OCI-LY7 (cell line): ENCODE results near the gene LEF1. TPM values are rescaled to one million over a fixed set of nuclear protein-coding genes. Genes with fewer than 3 reads are reported as not detected.

ENCODE experiments used
- BruUV-seq: library from RNA; stranded (reverse); fragments of 400-500 nt; replicated peaks from 2 replicates; lab custom pipeline; 2021; lab: Mats Ljungman, UMichigan
- CTCF ChIA-PET: fragments of 300-600 bp; sonication (Branson Sonifier 250); formaldehyde crosslinking; loops from one replicate; lab custom pipeline; 2022; ENCODE audit warnings: antibody characterized with exemption; ENCODE audit not compliant: unreplicated experiment; lab: Charles Lee
- POLR2A ChIA-PET: fragments of 300-600 bp; sonication (Branson Sonifier 250); formaldehyde crosslinking; loops from one replicate; lab custom pipeline; 2022; ENCODE audit warnings: antibody characterized with exemption; lab: Charles Lee
- DNase-seq: peaks from one replicate; pipeline ENCODE4 v3.0.0-alpha.2; 2015; ENCODE audit warnings: low spot score
- H2AFZ ChIP-seq: fragments of 200-600 bp; sonication (generic), shearing (Covaris generic); 2 replicates; pipeline ENCODE4 v1.6.1; 2014; ENCODE audit warnings: mild to moderate bottlenecking, antibody characterized with exemption, low read length, moderate library complexity
- H3K27ac ChIP-seq: fragments of 200-600 bp; sonication (generic); 2 replicates; pipeline ENCODE4 v1.5.1; 2014; ENCODE audit warnings: mixed run types, low read depth, mild to moderate bottlenecking, moderate library complexity, low read length, inconsistent platforms; ENCODE audit not compliant: poor library complexity, severe bottlenecking
- H3K36me3 ChIP-seq: fragments of 200-600 bp; sonication (generic); 2 replicates; pipeline ENCODE4 v1.6.1; 2014; ENCODE audit warnings: mild to moderate bottlenecking, antibody characterized with exemption, low read length, moderate library complexity, mixed read lengths; ENCODE audit not compliant: insufficient read depth
- H3K4me1 ChIP-seq: fragments of 200-600 bp; sonication (generic); 2 replicates; pipeline ENCODE4 v1.5.1; 2014; ENCODE audit warnings: mild to moderate bottlenecking, low read length; ENCODE audit not compliant: insufficient read depth, poor library complexity, severe bottlenecking
- H3K4me2 ChIP-seq: fragments of 200-600 bp; sonication (generic); 2 replicates; pipeline ENCODE4 v1.6.1; 2014; ENCODE audit warnings: mild to moderate bottlenecking, low read length
- H3K4me3 ChIP-seq: fragments of 200-600 bp; sonication (generic); 2 replicates; pipeline ENCODE4 v1.5.1; 2014; ENCODE audit warnings: mild to moderate bottlenecking, low read depth, low read length; ENCODE audit not compliant: poor library complexity, severe bottlenecking
- H3K79me2 ChIP-seq: fragments of 200-600 bp; sonication (generic); 2 replicates; pipeline ENCODE4 v1.6.1; 2016; ENCODE audit warnings: low read depth, mild to moderate bottlenecking, low read length, moderate library complexity, mixed read lengths; ENCODE audit not compliant: insufficient read depth
- H3K9me2 ChIP-seq: fragments of 200-600 bp; sonication (generic); 2 replicates; pipeline ENCODE4 v1.6.1; 2016; ENCODE audit warnings: mild to moderate bottlenecking, low read length, mixed read lengths; ENCODE audit not compliant: insufficient read depth
- H3K9me3 ChIP-seq: fragments of 200-600 bp; sonication (generic); 2 replicates; pipeline ENCODE4 v1.6.1; 2014; ENCODE audit warnings: mild to moderate bottlenecking, mixed run types, low read length, mixed read lengths
- H4K20me1 ChIP-seq: fragments of 200-600 bp; sonication (generic); 2 replicates; pipeline ENCODE4 v1.6.1; 2014; ENCODE audit warnings: mild to moderate bottlenecking, antibody characterized with exemption, low read length, moderate library complexity, mixed read lengths; ENCODE audit not compliant: insufficient read depth
- CTCF ChIP-seq: fragments of 200-600 bp; sonication (generic); conservative IDR thresholded peaks from 2 replicates; pipeline ENCODE4 v1.5.1; 2014; ENCODE audit warnings: mild to moderate bottlenecking, antibody characterized with exemption, low read length, moderate library complexity, mixed read lengths
- EZH2phosphoT487 ChIP-seq: fragments of 200-600 bp; sonication (generic); IDR thresholded peaks from 2 replicates; pipeline ENCODE4 v1.6.1; 2018; ENCODE audit warnings: low read depth, borderline replicate concordance, mild to moderate bottlenecking, mixed run types, antibody characterized with exemption, low read length, moderate library complexity, mixed read lengths
- intact Hi-C: fragments of 100-400 bp; cut with micrococcal nuclease; formaldehyde crosslinking; loops from one replicate; pipeline ENCODE4 v1.10.0; 2022; ENCODE audit not compliant: unreplicated experiment
- total RNA-seq, 2 experiments: library from RNA; depleted of rRNA in 1 of 2; stranded (reverse); fragments of >200 nt in 1 of 2; shearing (Covaris generic) in 1 of 2; gene quantifications; 2 replicates each; pipeline ENCODE4 v1.2.3, GENCODE V29; 2014 to 2022

LEF1 gene
- total RNA-seq, 2 experiments from 2014 or later, result 207 to 223 TPM

GRCh38 chr4:108165586-108165985, 3.1 kb downstream of the LEF1 start:
- no peaks in the 10 kb centered on the region for H3K9me2 ChIP-seq
- POLR2A ChIA-PET, result interaction anchor here (1.1 to 12.9 kb wide), 3 partner anchors 22 to 174 kb away, joined by 3 to 205 read pairs (median 4); no protein-coding TSS in a partner anchor
- no TSS peak for BruUV-seq
- peak overlapping the region; percentile 83 for H3K4me3 ChIP-seq
- H2AFZ ChIP-seq, result no peak overlapping the region
- H3K4me2 ChIP-seq, result peak overlapping the region; percentile 99
- H3K9me3 ChIP-seq, result no peaks in the 10 kb centered on the region
- peaks cover 60% of the 10 kb centered on the region for H3K36me3 ChIP-seq
- peaks cover 76% of the 10 kb centered on the region for H3K79me2 ChIP-seq
- intact Hi-C loops, result loop anchor here (2.0 to 5.0 kb wide), 3 partner anchors 233 to 447 kb away; partner anchors contain the start of gene CYP2U1
- peak; percentile 72 for DNase-seq
- CTCF ChIA-PET, result no interaction called here
- peaks cover 52% of the 10 kb centered on the region for H3K4me1 ChIP-seq
- H3K27ac ChIP-seq, result peak overlapping the region; percentile 89
- peaks cover 3% of the 10 kb centered on the region; the same call in 1 of the 2 replicates for H4K20me1 ChIP-seq
- TF ChIP-seq EZH2phosphoT487 (no peak), CTCF (no peak)

GRCh38 chr4:108163351-108163750, 5.4 kb downstream of the LEF1 start:
- Histone ChIP-seq H3K4me3 (peak overlapping the region; percentile 83), H3K4me2 (peak overlapping the region; percentile 99), H3K9me3 (no peaks in the 10 kb centered on the region), H3K4me1 (peaks cover 59% of the 10 kb centered on the region), H3K9me2 (no peaks in the 10 kb centered on the region), H4K20me1 (peaks cover 23% of the 10 kb centered on the region; the same call in 1 of the 2 replicates), H3K27ac (peak overlapping the region; percentile 89), H2AFZ (no peak overlapping the region), H3K36me3 (peaks cover 81% of the 10 kb centered on the region), H3K79me2 (peaks cover 97% of the 10 kb centered on the region)
- DNase-seq, result no peak
- no peak for TF ChIP-seq EZH2phosphoT487
- TF ChIP-seq CTCF, result no peak
- ChIA-PET POLR2A (interaction anchor here (0.7 to 12.9 kb wide), 11 partner anchors 9 to 200 kb away, joined by 3 to 205 read pairs (median 4); no protein-coding TSS in a partner anchor), CTCF (no interaction called here)
- BruUV-seq, result no TSS peak
- intact Hi-C loops, result no loop called here

- H3K4me3 ChIP-seq, result peak overlapping the region; percentile 83
- H3K4me1 ChIP-seq, result peaks cover 79% of the 10 kb centered on the region
- intact Hi-C loops, result loop anchor here (2.0 kb wide), 1 partner anchor 44 kb away; no protein-coding TSS in a partner anchor
- peaks cover 100% of the 10 kb centered on the region for H3K79me2 ChIP-seq
- no peak overlapping the region for H2AFZ ChIP-seq
- POLR2A ChIA-PET, result interaction anchor here (0.9 to 12.9 kb wide), 6 partner anchors 8 to 127 kb away, joined by 3 to 205 read pairs (median 10); partner anchors contain the start of gene LEF1
- H3K4me2 ChIP-seq, result peak overlapping the region; percentile 99
- peak overlapping the region; percentile 89 for H3K27ac ChIP-seq
- CTCF ChIA-PET, result no interaction called here
- H3K36me3 ChIP-seq, result peaks cover 97% of the 10 kb centered on the region
- H4K20me1 ChIP-seq, result peaks cover 36% of the 10 kb centered on the region
- no TSS peak for BruUV-seq
- peak; percentile 82 for DNase-seq
- no peaks in the 10 kb centered on the region for H3K9me2 ChIP-seq
- TF ChIP-seq EZH2phosphoT487 (no peak), CTCF (no peak)
- H3K9me3 ChIP-seq, result no peaks in the 10 kb centered on the region
Measured at GRCh38 chr4:108160741-108161352, 7.9 kb downstream of the LEF1 start.
